ENCODE measurements around the gene SIAH2. TPM values are rescaled to one million over a fixed set of nuclear protein-coding genes. Genes with fewer than 3 reads are reported as not detected.

Gene SIAH2
- total RNA-seq, 1 donor from 2014 or later: 44.6 TPM

- TF ChIP-seq, protein P1, sequence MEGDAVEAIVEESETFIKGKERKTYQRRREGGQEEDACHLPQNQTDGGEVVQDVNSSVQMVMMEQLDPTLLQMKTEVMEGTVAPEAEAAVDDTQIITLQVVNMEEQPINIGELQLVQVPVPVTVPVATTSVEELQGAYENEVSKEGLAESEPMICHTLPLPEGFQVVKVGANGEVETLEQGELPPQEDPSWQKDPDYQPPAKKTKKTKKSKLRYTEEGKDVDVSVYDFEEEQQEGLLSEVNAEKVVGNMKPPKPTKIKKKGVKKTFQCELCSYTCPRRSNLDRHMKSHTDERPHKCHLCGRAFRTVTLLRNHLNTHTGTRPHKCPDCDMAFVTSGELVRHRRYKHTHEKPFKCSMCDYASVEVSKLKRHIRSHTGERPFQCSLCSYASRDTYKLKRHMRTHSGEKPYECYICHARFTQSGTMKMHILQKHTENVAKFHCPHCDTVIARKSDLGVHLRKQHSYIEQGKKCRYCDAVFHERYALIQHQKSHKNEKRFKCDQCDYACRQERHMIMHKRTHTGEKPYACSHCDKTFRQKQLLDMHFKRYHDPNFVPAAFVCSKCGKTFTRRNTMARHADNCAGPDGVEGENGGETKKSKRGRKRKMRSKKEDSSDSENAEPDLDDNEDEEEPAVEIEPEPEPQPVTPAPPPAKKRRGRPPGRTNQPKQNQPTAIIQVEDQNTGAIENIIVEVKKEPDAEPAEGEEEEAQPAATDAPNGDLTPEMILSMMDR (conservative IDR thresholded peaks at IDR 0.05; ENCODE audit: low read depth, low read length): no peak
- no peak for DNase-seq (ENCODE audit: low read depth)
- H3K4me3 ChIP-seq (ENCODE audit: low read depth, low read length): no peak overlapping the region
Measured at GRCh38 chr3:150765949-150766720, 3.2 kb upstream of the SIAH2 start.

DNA sequence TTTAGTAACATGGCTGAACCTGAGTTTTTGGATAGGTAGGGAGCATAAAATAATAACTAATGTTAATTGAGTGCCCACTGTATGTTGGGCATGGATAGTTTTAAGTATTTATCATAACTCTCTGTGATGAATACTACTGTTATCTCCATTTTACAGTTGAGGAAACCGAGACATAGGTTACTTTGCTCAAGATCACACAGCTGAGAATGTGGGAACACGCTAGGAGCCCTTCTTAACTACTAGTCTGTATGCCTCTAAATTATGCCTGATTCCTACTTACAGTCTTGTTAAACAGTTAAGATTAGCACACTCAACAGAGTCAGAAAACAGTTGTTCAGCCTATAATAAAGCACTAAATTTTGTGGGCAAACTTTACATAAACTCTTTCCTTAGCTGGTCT is 2.0 kb upstream of the SIAH2 start:
- TF ChIP-seq, protein P1 (conservative IDR thresholded peaks at IDR 0.05; ENCODE audit: low read depth, low read length): no peak
- DNase-seq (ENCODE audit: low read depth): no peak
- H3K4me3 ChIP-seq (ENCODE audit: low read depth, low read length): no peak overlapping the region

GRCh38 chr3:150764566-150764965 is 1.6 kb upstream of the SIAH2 start:
- TF ChIP-seq, protein P1 (conservative IDR thresholded peaks at IDR 0.05; ENCODE audit: low read depth, low read length): no peak
- DNase-seq (ENCODE audit: low read depth): no peak
- H3K4me3 ChIP-seq (ENCODE audit: low read depth, low read length): peak overlapping the region; percentile 70

GRCh38 chr3:150763841-150764483 is 993 bp upstream of the SIAH2 start:
- TF ChIP-seq, protein P1 (conservative IDR thresholded peaks at IDR 0.05; ENCODE audit: low read depth, low read length): peak; percentile 58
- no peak for DNase-seq (ENCODE audit: low read depth)
- peak overlapping the region; percentile 70 for H3K4me3 ChIP-seq (ENCODE audit: low read depth, low read length)

DNA sequence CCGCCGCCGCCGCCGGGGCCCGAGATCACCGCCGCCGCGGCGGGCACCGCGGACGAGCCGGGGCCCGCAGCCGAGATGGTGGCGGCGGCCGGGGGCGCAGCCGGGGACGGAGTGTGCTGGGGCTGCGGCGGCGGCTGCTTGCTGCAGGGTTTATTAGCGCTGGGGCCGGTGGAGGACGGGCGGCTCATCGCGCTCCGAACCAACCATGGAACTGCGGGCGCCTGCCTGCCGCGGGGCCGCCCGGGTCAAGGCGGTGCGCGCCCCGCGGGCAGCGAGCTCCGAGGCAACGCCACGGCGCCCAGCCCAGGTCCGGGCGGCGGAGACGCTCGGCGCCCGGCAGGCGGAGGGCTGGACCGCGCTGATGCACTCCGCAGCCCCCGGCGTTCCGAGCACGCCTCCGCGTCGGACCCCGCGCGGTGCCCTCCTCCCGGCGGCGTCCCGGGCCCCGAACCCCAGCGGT is 277 bp downstream of the SIAH2 start:
- TF ChIP-seq, protein P1 (conservative IDR thresholded peaks at IDR 0.05; ENCODE audit: low read depth, low read length): no peak
- peak overlapping the region; percentile 70 for H3K4me3 ChIP-seq (ENCODE audit: low read depth, low read length)
- no peak for DNase-seq (ENCODE audit: low read depth)

DNA sequence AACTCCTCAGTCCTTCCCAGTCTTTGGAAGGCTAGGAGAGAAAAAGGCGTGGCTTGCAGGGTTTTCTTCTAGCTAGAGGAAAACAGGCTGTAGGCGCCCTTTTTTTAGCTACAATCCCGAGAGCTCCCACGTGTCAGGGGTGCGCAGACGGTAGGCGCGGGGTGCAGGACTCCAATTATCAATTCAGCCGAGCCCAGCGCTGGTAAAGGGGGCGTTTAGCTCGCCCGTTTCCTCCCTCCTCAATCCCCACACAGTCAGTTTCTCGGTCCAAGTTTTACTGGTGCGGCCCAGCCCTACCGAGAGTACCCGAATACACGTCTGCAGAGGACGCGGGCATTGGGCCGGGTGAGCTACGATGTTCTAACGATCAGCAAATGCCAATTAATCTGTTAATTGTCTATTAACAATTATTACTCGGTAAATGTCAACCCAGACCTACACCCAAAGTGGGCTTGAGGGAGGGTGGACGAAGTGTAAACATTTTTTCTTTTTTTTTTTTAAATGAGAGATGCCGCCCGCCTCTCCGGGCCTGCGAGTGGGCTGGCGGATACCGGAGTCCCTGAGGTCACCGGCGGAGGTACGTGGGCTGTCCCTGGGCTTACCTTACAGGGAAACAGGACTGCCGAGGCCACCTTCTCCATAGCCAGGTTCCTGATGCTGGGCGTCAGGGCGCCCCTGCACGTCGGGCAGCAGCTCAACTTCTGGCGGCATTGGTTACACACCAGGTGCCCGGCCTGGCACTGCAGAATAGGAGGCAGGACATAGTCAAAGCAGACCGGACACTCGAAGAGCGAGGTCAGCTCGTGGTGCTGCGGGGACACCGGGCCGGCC is 923 bp downstream of the SIAH2 start:
- no peak for DNase-seq (ENCODE audit: low read depth)
- H3K4me3 ChIP-seq (ENCODE audit: low read depth, low read length): peak overlapping the region; percentile 70
- TF ChIP-seq, protein P1 (conservative IDR thresholded peaks at IDR 0.05; ENCODE audit: low read depth, low read length): no peak
